Fibroblast of skin of right quadriceps (primary cell): ENCODE data around the gene ASF1B.
A peak's percentile ranks its signal among the peaks of the same experiment; 100 is the strongest.

Source experiments
- DNase-seq: peaks from one replicate; pipeline ENCODE4 v3.0.0-alpha.2; 2013

Gene ASF1B

DNA sequence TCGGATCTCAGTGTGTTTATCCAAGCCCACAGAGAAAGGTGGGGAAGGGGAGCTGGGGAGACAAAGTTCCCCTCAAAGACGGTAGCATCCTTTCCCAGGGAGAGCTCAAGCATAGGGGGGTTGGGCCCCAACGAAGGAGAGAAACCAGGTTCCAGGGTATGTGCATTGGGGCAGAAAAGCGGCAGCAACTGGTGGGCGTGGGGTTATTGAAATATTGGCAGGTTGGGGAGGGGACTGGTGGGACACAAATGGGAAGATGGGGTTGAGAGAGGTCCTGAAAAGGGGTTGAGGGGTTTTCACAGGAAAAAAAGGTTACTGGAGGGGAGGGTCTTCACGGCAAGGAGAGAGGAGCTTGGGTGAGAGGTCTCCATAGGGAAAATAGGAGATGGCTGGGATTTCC is 1.0 kb downstream of the ASF1B start:
- DNase-seq: no peak

DNA sequence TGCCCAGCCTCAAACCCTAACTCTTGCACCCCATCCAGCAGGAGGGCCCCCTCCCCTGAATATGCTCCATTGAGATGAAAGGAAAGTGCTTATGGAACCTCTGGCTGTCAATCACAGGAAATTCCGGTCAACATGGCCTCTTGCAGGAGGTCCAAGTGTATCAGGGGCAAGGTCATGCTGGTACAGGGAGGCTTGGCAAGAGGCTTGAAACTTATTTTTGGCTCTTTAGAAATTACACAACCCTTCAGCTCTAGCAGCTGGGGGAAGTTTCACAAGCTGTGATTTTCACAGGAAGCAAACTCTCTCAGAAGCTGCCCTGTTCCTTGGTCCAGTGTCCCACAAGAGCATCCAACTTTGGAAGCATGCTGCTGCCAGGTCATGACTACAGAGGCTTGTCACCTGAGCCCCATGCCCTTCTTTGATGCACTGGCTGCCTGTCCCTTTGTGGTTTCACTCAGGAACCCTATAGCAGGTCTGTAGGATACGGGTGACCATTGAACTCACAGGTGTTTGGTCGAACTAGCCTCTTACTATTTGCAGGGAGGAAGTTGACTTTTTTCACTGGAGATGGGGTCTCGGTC is 8.4 kb downstream of the ASF1B start:
- no peak for DNase-seq

DNA sequence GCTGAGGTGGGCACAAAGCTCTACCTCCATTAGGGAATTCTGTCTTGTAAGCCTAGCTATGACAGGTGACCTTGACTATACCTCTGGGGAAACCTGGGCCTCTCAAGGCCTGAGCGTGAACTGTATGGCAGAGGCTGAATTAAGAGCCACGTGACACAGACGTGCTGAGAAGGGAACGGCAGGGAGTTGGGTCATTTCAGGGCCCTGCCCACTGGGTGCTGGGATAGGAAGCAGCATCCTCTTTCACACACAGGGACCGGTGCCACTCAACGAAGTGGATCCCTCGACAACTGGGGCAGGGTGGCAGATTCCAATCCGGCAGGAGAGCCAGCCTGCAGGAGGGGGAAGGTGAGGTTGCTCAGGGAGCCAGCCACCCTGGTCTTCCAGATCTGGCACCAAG is 9.2 kb downstream of the ASF1B start:
- DNase-seq: no peak

DNA sequence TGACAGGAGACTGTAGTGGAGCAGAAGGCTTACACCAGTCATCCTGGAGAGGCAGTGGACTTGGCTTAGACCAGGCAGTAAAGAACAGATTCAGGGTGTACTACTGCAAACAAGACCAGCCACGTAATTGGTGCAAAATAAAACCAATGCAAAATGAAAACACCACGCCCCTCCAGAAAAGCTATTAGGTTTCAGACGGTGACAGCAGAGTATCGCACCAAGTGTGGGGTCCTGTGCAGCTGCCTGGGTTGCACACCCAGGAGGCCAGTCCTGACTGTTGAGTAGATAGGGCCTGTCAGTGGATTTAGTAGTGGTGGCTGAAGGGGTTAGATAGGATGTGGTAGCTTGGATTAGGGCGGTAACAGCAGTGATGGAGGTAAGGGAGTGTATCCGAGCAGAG is 13.5 kb downstream of the ASF1B start:
- DNase-seq: no peak

- DNase-seq: no peak
Observed at GRCh38 chr19:14120497-14120780, 15.9 kb downstream of the ASF1B start.

GRCh38 chr19:14119644-14120496 is 16.5 kb downstream of the ASF1B start:
- no peak for DNase-seq

GRCh38 chr19:14119146-14119545 is 17.2 kb downstream of the ASF1B start:
- no peak for DNase-seq

GRCh38 chr19:14118165-14119051 is 18.0 kb downstream of the ASF1B start:
- DNase-seq: peak; percentile 62

DNA sequence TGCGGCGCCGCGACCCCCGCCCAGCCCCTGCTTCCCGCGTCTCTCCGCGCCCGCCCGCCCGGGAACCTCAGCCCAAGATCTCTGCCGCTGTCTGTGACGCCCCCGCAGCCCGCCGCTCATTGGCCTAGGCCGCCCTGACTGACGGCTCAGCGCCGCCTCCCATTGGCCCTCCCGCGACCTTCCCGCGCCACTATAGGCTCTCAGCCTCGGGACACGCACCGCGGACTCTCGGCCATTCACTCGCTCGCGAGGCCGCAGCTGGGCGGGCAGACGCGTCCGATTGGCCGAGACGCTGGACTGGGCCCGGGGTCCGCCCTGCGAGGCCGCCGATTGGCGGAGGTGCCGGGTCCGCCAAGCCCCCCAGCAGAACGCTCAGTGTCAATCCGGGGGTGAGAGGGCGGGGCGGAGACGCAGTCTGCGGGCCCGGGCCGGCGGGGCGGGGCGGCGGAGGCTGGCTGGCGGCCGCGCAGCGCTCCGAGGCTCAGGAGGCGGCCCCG is 18.7 kb downstream of the ASF1B start, which contains the start of gene PRKACA:
PRKACA (minus strand) TSS at position 95 of the 497 bp plus-strand sequence. CDS start 215 bp downstream, outside the sequence.
- DNase-seq: peak; percentile 99

GRCh38 chr19:14116918-14117578 is 19.3 kb downstream of the ASF1B start:
- no peak for DNase-seq

- DNase-seq: no peak
Observed at GRCh38 chr19:14116525-14116917, 19.9 kb downstream of the ASF1B start.

- no peak for DNase-seq
Observed at GRCh38 chr19:14115756-14116155, 20.6 kb downstream of the ASF1B start.

DNA sequence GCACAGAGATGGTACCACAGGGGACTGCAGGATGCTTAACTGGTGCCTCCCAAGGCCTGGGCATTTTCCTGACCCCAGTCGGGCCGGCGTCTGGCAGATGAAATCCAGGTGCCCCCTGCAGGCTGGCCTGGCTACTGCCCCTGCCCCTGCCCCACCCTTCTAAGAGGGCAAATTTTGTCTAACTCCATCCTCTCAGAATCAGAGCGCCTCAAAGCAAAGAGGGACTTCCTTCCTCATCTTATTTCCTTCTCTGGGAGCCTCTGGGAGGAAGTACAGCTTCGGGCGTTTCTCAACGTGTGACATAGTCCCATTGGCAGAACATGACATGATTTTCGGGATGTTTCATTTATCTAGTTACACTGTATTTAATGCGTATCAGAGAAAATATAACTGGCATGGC is 21.5 kb downstream of the ASF1B start:
- no peak for DNase-seq

GRCh38 chr19:14114439-14114838 is 21.9 kb downstream of the ASF1B start:
- no peak for DNase-seq

DNA sequence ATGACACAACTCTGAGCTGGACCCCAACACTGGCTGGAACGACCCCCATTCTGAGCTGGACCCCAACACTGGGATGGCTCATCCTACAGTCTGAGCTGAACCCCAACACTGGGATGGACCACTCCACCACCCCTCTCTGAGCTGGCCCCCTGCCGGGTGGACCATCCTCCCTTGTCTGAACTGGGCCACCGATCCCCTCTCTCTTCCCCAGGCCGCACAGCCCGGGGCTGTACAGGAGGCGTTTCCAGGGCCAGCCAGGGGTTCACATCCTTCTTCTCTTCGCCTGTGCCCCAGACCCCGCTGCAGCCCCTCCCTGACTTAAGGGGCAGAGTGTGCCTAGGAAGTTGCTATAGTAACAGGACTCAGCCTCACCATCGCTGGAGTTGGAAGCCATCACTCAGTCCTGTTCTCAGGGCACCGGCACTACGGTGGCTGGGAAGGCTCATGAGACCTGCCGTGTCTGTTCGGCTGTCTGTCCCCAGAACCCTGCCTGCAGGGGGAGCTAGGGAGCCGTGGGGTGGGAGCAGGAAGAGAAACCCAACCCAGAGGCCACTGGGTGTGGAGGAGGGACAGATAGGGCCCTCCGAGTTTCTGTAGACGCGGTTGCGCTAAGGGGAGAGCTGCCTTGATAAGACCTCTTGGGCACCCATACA is 22.5 kb downstream of the ASF1B start:
- DNase-seq: no peak

DNA sequence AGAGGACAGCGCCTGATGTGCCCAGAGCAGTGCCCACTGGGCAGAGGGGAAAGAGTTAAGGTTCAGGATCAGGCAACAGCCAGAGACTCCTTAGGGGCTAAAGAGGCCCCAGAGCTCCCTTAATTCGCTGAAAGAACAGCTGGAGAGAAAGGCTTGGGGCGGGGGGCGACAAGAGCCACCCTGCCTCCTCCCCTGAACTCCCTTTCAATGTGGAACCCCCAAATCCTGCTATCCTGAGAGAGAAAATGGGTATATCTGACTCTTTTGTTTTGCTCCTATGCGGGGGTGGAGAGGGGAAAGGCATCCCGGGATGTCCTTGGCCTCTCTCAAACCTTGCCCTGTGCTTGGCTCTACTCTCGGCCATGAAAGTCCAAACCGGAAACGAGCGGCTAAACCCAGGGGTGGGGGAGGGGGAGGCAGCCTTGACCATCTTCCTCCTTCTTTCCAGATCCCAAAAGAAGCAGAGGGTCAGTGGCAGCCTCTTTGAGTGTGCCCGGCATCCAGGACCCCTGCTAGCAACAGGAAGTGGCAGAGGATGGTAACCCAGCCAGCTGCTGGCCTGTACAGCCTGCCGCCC is 23.5 kb downstream of the ASF1B start:
- no peak for DNase-seq

- DNase-seq: peak; percentile 21
Observed at GRCh38 chr19:14112051-14112808, 24.2 kb downstream of the ASF1B start.

DNA sequence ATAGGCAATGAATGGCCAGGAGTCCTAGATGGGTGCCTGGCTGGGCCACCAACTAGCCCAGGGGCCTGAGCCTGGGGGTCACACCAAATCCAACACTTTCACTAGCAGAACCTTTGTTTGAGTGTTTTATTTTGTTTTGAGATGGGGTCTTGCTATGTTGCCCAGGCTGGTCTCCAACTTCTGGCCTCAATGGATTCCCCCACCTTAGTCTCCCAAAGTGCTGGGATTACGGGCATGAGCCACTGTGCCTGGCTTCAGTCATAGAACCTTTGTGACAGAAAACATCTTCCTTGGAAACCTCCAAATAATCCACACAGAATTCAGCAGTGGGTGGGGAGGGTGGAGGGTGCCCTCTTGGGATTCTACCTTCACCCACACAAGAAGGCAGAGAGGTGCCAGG is 24.9 kb downstream of the ASF1B start:
- DNase-seq: no peak

- no peak for DNase-seq
Observed at GRCh38 chr19:14110650-14111049, 25.7 kb downstream of the ASF1B start.

GRCh38 chr19:14107581-14108461 is 28.6 kb downstream of the ASF1B start:
- DNase-seq: no peak
